ENCODE measurements around the gene CCDC88C.
A peak's percentile ranks its signal among the peaks of the same experiment; 100 is the strongest.

Gene CCDC88C

DNA sequence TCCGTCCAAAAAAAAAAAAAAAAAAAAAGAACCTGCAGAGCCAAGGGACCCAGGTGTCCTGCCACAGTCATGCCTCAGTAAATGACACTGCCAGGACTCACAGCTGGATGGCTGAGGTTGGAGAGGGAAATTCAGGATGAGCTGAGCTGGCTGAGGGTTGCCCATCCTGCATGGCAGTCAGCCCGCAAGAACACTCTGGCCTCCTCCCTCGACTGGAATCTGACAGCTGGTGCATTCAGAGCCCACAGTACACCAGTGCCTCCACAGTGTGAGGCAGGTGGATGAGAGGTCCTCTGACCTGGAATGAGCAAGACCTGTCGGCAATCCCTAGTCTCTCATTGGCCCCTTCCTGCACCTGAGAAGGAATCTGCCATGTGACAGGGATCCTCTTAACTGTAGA, 98.7 kb downstream of the CCDC88C start:
- TF ChIP-seq, protein P1, sequence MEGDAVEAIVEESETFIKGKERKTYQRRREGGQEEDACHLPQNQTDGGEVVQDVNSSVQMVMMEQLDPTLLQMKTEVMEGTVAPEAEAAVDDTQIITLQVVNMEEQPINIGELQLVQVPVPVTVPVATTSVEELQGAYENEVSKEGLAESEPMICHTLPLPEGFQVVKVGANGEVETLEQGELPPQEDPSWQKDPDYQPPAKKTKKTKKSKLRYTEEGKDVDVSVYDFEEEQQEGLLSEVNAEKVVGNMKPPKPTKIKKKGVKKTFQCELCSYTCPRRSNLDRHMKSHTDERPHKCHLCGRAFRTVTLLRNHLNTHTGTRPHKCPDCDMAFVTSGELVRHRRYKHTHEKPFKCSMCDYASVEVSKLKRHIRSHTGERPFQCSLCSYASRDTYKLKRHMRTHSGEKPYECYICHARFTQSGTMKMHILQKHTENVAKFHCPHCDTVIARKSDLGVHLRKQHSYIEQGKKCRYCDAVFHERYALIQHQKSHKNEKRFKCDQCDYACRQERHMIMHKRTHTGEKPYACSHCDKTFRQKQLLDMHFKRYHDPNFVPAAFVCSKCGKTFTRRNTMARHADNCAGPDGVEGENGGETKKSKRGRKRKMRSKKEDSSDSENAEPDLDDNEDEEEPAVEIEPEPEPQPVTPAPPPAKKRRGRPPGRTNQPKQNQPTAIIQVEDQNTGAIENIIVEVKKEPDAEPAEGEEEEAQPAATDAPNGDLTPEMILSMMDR (conservative IDR thresholded peaks at IDR 0.05; ENCODE audit: low read depth, low read length) = no peak
- no peak for DNase-seq (ENCODE audit: low read depth)
- H3K4me3 ChIP-seq (ENCODE audit: low read length) = no peak overlapping the region

DNA sequence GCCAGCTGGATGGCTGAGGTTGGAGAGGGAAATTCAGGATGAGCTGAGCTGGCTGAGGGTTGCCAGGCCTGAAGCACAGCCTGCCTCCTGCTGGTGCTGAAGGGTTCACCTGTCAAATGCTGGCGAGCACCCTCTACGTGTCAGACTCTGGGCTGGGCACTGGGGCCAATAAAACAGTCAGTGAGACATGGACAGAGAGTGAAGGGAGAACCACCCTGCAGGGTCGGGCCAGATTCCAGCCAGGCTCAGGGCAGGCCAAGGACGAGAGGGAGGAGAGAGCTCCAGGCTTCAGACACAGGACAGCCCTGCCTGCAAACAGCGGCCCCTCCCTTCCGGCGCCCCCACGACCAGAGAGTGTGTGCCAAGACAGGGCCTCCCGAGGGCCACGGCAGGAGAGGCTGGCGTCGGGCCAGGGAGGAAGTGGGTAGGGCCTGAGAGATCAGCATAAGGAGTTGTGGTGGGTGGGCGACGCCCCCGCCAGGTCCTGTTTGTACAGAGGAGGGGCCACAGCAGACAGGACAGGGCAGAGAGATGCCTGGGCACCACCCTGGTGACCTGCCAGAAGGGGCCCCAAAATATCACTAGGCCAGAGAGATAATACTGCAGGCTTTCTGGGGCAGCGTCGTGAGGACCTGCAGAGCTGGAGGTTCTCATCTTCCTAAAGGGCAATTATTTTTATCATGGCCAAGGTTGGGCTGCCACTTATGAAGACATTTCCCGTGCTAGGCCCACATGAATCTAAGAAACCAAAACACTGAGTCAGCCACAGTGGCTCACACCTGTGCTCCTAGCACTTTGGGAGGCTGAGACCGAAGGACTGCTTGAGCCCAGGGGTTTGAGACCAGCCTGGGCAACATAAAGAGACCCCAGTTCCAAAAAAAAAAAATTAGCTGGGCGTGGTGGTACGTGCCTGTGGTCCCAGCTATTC, 100.0 kb downstream of the CCDC88C start:
- H3K4me3 ChIP-seq (ENCODE audit: low read length) = no peak overlapping the region
- TF ChIP-seq, protein P1 (conservative IDR thresholded peaks at IDR 0.05; ENCODE audit: low read depth, low read length) = peak; percentile 30
- DNase-seq (ENCODE audit: low read depth) = no peak

DNA sequence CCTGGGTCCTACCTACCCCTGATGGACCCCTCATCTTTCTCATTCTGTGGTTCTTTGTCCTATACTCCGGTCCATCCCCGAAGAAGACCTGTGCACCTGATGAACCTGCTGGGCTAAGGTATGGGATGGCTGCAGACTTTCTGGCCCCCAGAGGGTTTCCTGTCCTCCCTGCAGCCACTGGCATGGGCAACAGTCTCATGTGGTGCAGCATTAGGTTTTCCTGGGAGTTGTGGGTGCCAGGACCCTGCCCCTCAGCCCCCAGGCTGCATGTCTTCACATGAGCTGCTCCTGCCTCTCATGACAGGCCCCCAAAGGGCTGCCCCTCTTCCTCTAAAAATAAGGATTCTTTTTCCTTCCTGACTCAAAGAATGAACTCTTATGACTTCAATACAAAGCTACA, 100.9 kb downstream of the CCDC88C start:
- H3K4me3 ChIP-seq (ENCODE audit: low read length) = no peak overlapping the region
- TF ChIP-seq, protein P1 (conservative IDR thresholded peaks at IDR 0.05; ENCODE audit: low read depth, low read length) = no peak
- DNase-seq (ENCODE audit: low read depth) = no peak

DNA sequence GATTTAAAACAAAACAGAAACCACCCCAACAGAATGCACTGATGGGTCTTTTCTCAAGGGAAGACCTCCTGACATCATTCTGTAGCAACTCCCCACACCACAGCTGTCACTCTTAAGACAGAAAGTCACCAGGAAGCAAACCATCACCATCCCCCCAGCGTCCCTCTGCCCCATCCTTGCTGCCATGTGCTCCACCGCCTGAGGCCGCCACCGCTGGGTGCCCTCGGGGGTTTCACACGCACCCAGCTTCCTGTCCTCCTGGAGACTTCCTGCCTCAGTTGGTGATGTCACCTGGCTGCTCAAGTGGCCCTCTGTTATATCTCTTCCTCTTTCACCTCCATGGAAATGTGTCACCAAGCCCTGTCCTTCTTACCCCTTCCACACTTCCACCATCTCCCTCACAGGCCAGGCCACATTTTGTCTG, 101.8 kb downstream of the CCDC88C start:
- H3K4me3 ChIP-seq (ENCODE audit: low read length) = no peak overlapping the region
- no peak for DNase-seq (ENCODE audit: low read depth)

DNA sequence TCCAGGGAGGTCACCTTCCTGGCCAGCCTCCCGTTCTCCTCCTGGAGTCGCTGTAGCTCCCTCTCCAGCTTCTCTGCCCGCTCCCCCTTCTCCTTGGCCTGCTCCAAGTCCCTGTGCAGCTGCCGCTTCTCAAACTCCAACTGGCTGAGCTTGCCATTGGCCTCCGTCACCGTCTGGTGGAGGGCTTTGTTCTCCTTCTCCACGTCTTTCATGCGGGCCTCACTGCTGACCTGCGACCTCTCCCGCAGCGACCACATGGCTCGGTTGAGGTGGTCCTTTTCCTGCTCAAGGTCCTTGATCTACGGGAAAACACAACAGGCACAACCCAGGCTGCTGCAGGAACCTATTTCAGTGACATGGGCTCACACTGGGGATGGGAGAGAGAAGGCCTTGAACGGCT, 103.8 kb downstream of the CCDC88C start:
- DNase-seq (ENCODE audit: low read depth) = no peak
- TF ChIP-seq, protein P1 (conservative IDR thresholded peaks at IDR 0.05; ENCODE audit: low read depth, low read length) = no peak
- no peak overlapping the region for H3K4me3 ChIP-seq (ENCODE audit: low read length)

More for the DNA sequence above, 101.8 kb downstream of the CCDC88C start:
- TF ChIP-seq, protein P1 (conservative IDR thresholded peaks at IDR 0.05; ENCODE audit: low read depth, low read length) = no peak

DNA sequence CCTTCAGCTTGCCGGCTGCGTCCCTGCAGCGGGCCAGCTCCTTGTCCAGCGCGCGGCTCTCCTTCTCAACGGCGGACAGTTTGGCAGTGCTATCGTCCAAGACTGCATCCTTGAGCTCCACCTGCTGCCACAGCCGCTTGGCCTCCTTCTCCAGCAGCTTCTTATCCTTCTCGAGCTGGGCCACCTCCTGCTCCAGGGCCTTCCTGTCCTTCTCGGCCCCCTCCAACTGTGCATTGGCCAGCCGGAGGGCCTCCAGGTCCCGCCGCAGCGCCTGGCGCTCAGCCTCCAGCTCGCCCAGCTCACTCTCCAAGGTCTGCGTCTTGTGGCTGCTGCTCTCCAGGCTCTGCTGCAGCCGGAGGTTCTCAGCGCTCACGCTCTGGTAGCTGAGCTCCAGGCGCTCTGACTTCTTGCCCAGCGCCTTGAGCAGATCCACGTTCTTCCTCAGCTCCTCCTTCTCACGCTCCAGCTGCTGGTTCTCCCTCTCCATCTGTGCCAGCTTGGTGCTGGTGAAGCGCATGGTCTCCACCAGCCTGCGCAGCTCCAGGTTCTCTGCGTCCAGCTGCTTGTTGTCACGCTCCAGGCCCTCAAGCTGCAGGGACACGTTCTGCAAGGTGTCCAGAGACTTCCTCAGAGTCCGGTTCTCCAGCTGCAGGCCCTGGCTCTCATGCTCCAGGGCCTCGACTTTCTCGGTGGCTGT, 104.3 kb downstream of the CCDC88C start:
- TF ChIP-seq, protein P1 (conservative IDR thresholded peaks at IDR 0.05; ENCODE audit: low read depth, low read length) = no peak
- no peak for DNase-seq (ENCODE audit: low read depth)
- no peak overlapping the region for H3K4me3 ChIP-seq (ENCODE audit: low read length)
